Neural cell (in vitro differentiated cells): Measurements from ENCODE around the gene PXMP2. TPM values are rescaled to one million over a fixed set of nuclear protein-coding genes. Genes with fewer than 3 reads are reported as not detected.

ENCODE experiments used
- H2AFZ ChIP-seq: fragments of 200-600, 300-800 bp; sonication (generic), shearing (Covaris generic); 2 replicates; pipeline ENCODE4 v1.6.0; 2014; ENCODE audit warnings: low read depth, mild to moderate bottlenecking, antibody characterized with exemption, low read length, moderate library complexity
- H3F3A ChIP-seq: fragments of 200-600 bp; shearing (Covaris generic); 2 replicates; pipeline ENCODE4 v1.6.1; 2016; ENCODE audit warnings: mild to moderate bottlenecking, moderate library complexity, mixed read lengths, antibody characterized with exemption, low read length; ENCODE audit not compliant: insufficient read depth, poor library complexity, severe bottlenecking
- H3K27ac ChIP-seq: fragments of 200-600, 300-800 bp; sonication (generic), shearing (Covaris generic); 2 replicates; pipeline ENCODE4 v1.5.1; 2014; ENCODE audit warnings: mild to moderate bottlenecking, low read length, moderate library complexity
- H3K27me3 ChIP-seq: fragments of 300-800, 200-600 bp; sonication (generic), shearing (Covaris generic); 2 replicates; pipeline ENCODE4 v1.6.0; 2014; ENCODE audit warnings: mild to moderate bottlenecking, low read depth, low read length, moderate library complexity; ENCODE audit not compliant: insufficient read depth
- H3K36me3 ChIP-seq: fragments of 300-800, 200-600 bp; sonication (generic), shearing (Covaris generic); 2 replicates; pipeline ENCODE4 v1.5.1; 2014; ENCODE audit warnings: mild to moderate bottlenecking, antibody characterized with exemption, low read length, moderate library complexity; ENCODE audit not compliant: insufficient read depth
- H3K4me2 ChIP-seq: fragments of 300-800, 200-600 bp; sonication (generic), shearing (Covaris generic); 2 replicates; pipeline ENCODE4 v1.6.0; 2014; ENCODE audit warnings: mild to moderate bottlenecking, low read length
- H3K4me3 ChIP-seq: fragments of 300-800, 200-600 bp; sonication (generic), shearing (Covaris generic); 2 replicates; pipeline ENCODE4 v1.5.1; 2014; ENCODE audit warnings: mild to moderate bottlenecking, low read length, moderate library complexity
- H3K79me2 ChIP-seq: fragments of 200-600 bp; shearing (Covaris generic); replicated peaks from 2 replicates; pipeline ENCODE4 v1.6.0; 2014; ENCODE audit warnings: mild to moderate bottlenecking, low read length, moderate library complexity; ENCODE audit not compliant: insufficient read depth
- H3K9ac ChIP-seq: fragments of 300-800, 200-600 bp; sonication (generic), shearing (Covaris generic); 2 replicates; pipeline ENCODE4 v1.6.1; 2016; ENCODE audit warnings: mild to moderate bottlenecking, low read length, mixed read lengths
- H3K9me2 ChIP-seq: fragments of 200-600 bp; shearing (Covaris generic); 2 replicates; pipeline ENCODE4 v1.6.1; 2016; ENCODE audit warnings: mild to moderate bottlenecking, low read length, mixed read lengths; ENCODE audit not compliant: insufficient read depth
- H3K9me3 ChIP-seq: fragments of 200-600, 300-800 bp; sonication (generic), shearing (Covaris generic); 2 replicates; pipeline ENCODE4 v1.6.1; 2016; ENCODE audit warnings: mild to moderate bottlenecking, mixed run types, low read length, moderate library complexity, mixed read lengths
- H4K20me1 ChIP-seq: fragments of 200-600 bp; shearing (Covaris generic); 2 replicates; pipeline ENCODE4 v1.6.1; 2016; ENCODE audit warnings: mild to moderate bottlenecking, mixed run types; ENCODE audit not compliant: insufficient read depth
- EP300 ChIP-seq: fragments of 450-650 bp; conservative IDR thresholded peaks from 2 replicates; pipeline ENCODE4 v1.6.1; 2014; ENCODE audit warnings: antibody characterized with exemption, mild to moderate bottlenecking, moderate library complexity; ENCODE audit not compliant: poor library complexity, severe bottlenecking
- EZH2 ChIP-seq: fragments of 200-600, 300-800 bp; shearing (Covaris generic), sonication (generic); IDR thresholded peaks from 2 replicates; pipeline ENCODE4 v1.6.1; 2014; ENCODE audit warnings: antibody characterized with exemption, low read length, borderline replicate concordance, mild to moderate bottlenecking; ENCODE audit not compliant: insufficient read depth, poor library complexity, severe bottlenecking
- MXI1 ChIP-seq: fragments of 450-650 bp; conservative IDR thresholded peaks from 2 replicates; pipeline ENCODE4 v1.6.1; 2014; ENCODE audit warnings: antibody characterized with exemption, mild to moderate bottlenecking; ENCODE audit not compliant: poor library complexity, severe bottlenecking
- POLR2AphosphoS5 ChIP-seq: IDR thresholded peaks from 2 replicates; pipeline ENCODE4 v1.6.1; 2012
- RAD21 ChIP-seq: fragments of 450-650 bp; conservative IDR thresholded peaks from 2 replicates; pipeline ENCODE4 v1.6.1; 2014; ENCODE audit warnings: antibody characterized with exemption, mild to moderate bottlenecking, moderate library complexity
- SMC3 ChIP-seq: fragments of 450-650 bp; conservative IDR thresholded peaks from 2 replicates; pipeline ENCODE4 v1.6.1; 2014; ENCODE audit warnings: antibody characterized with exemption, mild to moderate bottlenecking, moderate library complexity; ENCODE audit not compliant: poor library complexity
- TAF1 ChIP-seq: IDR thresholded peaks from 2 replicates; pipeline ENCODE4 v1.6.1; 2012; ENCODE audit warnings: low read depth
- polyA plus RNA-seq: library from polyadenylated mRNA; depleted of rRNA; stranded (reverse); fragments of >200 nt; gene quantifications from 2 replicates; pipeline ENCODE4 v1.2.3, GENCODE V29; 2014
- TF ChIP-seq, protein P1 (sequence below): IDR thresholded peaks from 2 replicates; pipeline ENCODE4 v1.6.1; 2012; ENCODE audit warnings: borderline replicate concordance
- TF ChIP-seq, protein P2 (sequence below): fragments of 450-650 bp; IDR thresholded peaks from 2 replicates; pipeline ENCODE4 v1.5.1; 2014; ENCODE audit warnings: antibody characterized with exemption, mild to moderate bottlenecking, moderate library complexity; ENCODE audit not compliant: poor library complexity, severe bottlenecking

PXMP2 gene
- polyA plus RNA-seq, 1 donor from 2014 or later, result 95.8 TPM

- Histone ChIP-seq H2AFZ (no peak overlapping the region), H3K36me3 (no peaks in the 10 kb centered on the region), H3K9ac (no peak overlapping the region), H3K9me2 (no peaks in the 10 kb centered on the region), H3K9me3 (no peaks in the 10 kb centered on the region), H3K79me2 (no peaks in the 10 kb centered on the region), H3K4me2 (no peak overlapping the region), H3K27me3 (no peaks in the 10 kb centered on the region), H4K20me1 (no peaks in the 10 kb centered on the region), H3F3A (no peaks in the 10 kb centered on the region), H3K4me3 (no peak overlapping the region), H3K27ac (no peak overlapping the region)
- TF ChIP-seq SMC3, result no peak
- TF ChIP-seq EP300, result no peak
- no peak for TF ChIP-seq POLR2AphosphoS5
- TF ChIP-seq TAF1, result no peak
- no peak for TF ChIP-seq EZH2
- TF ChIP-seq RAD21, result no peak
- TF ChIP-seq, protein P1, sequence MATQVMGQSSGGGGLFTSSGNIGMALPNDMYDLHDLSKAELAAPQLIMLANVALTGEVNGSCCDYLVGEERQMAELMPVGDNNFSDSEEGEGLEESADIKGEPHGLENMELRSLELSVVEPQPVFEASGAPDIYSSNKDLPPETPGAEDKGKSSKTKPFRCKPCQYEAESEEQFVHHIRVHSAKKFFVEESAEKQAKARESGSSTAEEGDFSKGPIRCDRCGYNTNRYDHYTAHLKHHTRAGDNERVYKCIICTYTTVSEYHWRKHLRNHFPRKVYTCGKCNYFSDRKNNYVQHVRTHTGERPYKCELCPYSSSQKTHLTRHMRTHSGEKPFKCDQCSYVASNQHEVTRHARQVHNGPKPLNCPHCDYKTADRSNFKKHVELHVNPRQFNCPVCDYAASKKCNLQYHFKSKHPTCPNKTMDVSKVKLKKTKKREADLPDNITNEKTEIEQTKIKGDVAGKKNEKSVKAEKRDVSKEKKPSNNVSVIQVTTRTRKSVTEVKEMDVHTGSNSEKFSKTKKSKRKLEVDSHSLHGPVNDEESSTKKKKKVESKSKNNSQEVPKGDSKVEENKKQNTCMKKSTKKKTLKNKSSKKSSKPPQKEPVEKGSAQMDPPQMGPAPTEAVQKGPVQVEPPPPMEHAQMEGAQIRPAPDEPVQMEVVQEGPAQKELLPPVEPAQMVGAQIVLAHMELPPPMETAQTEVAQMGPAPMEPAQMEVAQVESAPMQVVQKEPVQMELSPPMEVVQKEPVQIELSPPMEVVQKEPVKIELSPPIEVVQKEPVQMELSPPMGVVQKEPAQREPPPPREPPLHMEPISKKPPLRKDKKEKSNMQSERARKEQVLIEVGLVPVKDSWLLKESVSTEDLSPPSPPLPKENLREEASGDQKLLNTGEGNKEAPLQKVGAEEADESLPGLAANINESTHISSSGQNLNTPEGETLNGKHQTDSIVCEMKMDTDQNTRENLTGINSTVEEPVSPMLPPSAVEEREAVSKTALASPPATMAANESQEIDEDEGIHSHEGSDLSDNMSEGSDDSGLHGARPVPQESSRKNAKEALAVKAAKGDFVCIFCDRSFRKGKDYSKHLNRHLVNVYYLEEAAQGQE, result no peak
- TF ChIP-seq, protein P2, sequence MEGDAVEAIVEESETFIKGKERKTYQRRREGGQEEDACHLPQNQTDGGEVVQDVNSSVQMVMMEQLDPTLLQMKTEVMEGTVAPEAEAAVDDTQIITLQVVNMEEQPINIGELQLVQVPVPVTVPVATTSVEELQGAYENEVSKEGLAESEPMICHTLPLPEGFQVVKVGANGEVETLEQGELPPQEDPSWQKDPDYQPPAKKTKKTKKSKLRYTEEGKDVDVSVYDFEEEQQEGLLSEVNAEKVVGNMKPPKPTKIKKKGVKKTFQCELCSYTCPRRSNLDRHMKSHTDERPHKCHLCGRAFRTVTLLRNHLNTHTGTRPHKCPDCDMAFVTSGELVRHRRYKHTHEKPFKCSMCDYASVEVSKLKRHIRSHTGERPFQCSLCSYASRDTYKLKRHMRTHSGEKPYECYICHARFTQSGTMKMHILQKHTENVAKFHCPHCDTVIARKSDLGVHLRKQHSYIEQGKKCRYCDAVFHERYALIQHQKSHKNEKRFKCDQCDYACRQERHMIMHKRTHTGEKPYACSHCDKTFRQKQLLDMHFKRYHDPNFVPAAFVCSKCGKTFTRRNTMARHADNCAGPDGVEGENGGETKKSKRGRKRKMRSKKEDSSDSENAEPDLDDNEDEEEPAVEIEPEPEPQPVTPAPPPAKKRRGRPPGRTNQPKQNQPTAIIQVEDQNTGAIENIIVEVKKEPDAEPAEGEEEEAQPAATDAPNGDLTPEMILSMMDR, result no peak
- no peak for TF ChIP-seq MXI1
These were observed 32.6 kb downstream of the PXMP2 start for GRCh38 chr12:132719954-132720324.

GRCh38 chr12:132720606-132721345 lies 33.4 kb downstream of the PXMP2 start:
- no peaks in the 10 kb centered on the region for H3K27me3 ChIP-seq
- TF ChIP-seq RAD21, result no peak
- TF ChIP-seq TAF1, result no peak
- TF ChIP-seq EP300, result no peak
- TF ChIP-seq POLR2AphosphoS5, result no peak
- no peak for TF ChIP-seq EZH2
- TF ChIP-seq, protein P1, result no peak
- TF ChIP-seq SMC3, result no peak
- TF ChIP-seq, protein P2, result no peak
- TF ChIP-seq MXI1, result no peak
- no peaks in the 10 kb centered on the region for H4K20me1 ChIP-seq
- no peak overlapping the region for H3K4me2 ChIP-seq
- H3K4me3 ChIP-seq, result no peak overlapping the region
- no peaks in the 10 kb centered on the region for H3K79me2 ChIP-seq
- H2AFZ ChIP-seq, result no peak overlapping the region
- no peak overlapping the region for H3K27ac ChIP-seq
- H3K9me2 ChIP-seq, result no peaks in the 10 kb centered on the region
- no peaks in the 10 kb centered on the region for H3F3A ChIP-seq
- no peaks in the 10 kb centered on the region for H3K9me3 ChIP-seq
- no peaks in the 10 kb centered on the region for H3K36me3 ChIP-seq
- H3K9ac ChIP-seq, result no peak overlapping the region
